ENCODE results near the gene DNAH12.

GRCh38 chr3:57557085-57557537 is 13.0 kb upstream of the DNAH12 start:
- TF ChIP-seq EZH2 (IDR thresholded peaks at IDR 0.05), result no peak
- TF ChIP-seq, protein P1, sequence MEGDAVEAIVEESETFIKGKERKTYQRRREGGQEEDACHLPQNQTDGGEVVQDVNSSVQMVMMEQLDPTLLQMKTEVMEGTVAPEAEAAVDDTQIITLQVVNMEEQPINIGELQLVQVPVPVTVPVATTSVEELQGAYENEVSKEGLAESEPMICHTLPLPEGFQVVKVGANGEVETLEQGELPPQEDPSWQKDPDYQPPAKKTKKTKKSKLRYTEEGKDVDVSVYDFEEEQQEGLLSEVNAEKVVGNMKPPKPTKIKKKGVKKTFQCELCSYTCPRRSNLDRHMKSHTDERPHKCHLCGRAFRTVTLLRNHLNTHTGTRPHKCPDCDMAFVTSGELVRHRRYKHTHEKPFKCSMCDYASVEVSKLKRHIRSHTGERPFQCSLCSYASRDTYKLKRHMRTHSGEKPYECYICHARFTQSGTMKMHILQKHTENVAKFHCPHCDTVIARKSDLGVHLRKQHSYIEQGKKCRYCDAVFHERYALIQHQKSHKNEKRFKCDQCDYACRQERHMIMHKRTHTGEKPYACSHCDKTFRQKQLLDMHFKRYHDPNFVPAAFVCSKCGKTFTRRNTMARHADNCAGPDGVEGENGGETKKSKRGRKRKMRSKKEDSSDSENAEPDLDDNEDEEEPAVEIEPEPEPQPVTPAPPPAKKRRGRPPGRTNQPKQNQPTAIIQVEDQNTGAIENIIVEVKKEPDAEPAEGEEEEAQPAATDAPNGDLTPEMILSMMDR (IDR thresholded peaks at IDR 0.05), result no peak
- no peak for TF ChIP-seq EZH2phosphoT487 (IDR thresholded peaks at IDR 0.05)

All from neural progenitor cell (in vitro differentiated cells).